ENCODE results near the gene COQ4.

GRCh38 chr9:128360826-128361225 lies 38.2 kb downstream of the COQ4 start:
- TF ChIP-seq CTCF (IDR thresholded peaks at IDR 0.05; ENCODE audit: low read depth, low read length) (no peak), EZH2phosphoT487 (IDR thresholded peaks at IDR 0.05; ENCODE audit: low read depth) (no peak)

Data from OCI-LY3 (cell line).